HG03520 (cell line): ENCODE measurements around the gene VASH2.
"Not testable (repeated sequence)": the region's sequence is repeated elsewhere in the genome, so short reads cannot be mapped to it uniquely, and the experiment has no call there.

Source experiments
- ATAC-seq: cut with Tn5 transposase; IDR thresholded peaks from one replicate; pipeline ENCODE4 v1.9.1; 2021; ENCODE audit warnings: mild to moderate bottlenecking, moderate library complexity; ENCODE audit not compliant: unreplicated experiment

The VASH2 gene

DNA sequence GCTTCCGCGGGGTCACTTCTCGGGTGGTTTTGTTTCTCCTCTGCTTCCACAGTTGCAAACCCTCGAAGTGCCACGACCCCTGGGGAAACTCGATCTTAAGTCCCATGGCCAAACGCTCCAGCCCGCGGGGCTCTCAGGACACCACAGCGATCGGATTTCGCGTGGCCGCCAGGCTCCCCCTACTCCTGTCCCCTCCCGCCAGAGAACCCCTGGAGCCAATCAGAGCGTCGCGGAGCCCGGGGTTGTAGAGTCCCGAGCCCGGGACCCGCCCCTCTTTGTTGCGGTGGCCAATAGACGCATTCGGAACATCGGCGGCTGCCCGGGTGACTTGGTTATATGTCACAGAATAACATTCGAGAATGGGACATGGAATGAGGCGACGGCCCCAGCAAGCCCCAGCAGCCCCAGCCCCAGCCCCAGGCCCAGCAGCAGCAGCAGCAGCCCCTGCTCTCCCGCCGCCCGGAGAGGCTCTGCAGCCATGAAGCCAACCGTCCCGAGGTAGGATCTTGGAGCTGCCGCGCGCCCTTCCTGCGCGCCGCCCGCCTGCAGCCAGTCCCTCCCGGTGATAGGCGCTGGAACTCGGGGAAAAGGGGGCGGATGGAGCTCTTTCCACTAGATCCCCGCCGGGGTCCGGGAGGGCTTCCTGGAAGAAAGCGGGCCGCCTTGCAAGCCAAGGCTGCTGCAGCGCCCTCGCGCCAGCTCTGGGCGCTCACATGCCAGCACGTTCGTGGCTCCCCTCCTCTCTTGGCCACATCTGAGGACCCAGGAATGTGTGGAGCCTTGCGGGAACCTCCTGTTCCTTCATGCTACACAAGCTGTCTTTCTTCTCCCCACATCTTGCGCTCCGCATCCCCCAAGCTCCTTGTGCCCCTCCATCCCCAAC lies at the start of gene VASH2:
Gene VASH2 (plus strand): TSS at position 299 of the 883 bp plus-strand sequence. CDS start 1,002 bp downstream, outside the sequence.
- ATAC-seq: peak; percentile 96

DNA sequence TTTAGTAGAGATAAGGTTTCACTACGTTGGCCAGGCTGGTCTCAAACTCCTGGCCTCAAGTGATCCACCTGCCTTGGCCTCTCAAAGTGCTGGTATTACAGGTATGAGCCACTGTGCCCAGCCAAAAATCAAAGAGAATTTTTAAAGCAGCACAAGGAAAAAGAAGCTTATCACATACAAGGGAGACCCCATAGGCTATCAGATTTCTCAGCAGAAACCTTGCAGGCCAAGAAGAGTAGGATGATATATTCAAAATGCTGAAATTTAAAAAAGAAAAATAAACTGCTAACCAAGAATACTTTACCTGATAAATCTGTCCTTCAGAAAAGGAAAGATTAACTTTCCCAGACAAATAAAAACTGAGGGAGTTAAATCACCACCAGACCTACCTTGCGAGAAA lies 49.1 kb upstream of the VASH2 start:
- ATAC-seq: no peak

DNA sequence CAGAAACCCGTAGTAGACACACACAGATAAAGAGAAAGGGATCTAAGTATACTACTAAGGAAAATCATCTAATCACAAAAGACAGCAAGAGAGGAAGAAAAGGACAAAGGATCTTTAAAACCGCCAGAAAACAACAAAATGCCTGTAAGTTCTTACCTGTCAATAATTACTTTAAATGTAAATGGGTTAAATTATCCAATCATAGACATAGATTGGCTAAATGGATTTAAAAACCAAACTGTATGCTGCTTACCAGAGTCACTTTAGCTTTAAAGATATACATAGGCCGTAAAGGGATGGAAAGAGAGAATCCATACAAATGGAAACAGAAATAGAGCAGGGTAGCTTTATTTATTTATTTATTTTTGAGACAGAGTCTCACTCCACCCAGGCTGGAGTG lies 48.3 kb upstream of the VASH2 start:
- no peak for ATAC-seq

DNA sequence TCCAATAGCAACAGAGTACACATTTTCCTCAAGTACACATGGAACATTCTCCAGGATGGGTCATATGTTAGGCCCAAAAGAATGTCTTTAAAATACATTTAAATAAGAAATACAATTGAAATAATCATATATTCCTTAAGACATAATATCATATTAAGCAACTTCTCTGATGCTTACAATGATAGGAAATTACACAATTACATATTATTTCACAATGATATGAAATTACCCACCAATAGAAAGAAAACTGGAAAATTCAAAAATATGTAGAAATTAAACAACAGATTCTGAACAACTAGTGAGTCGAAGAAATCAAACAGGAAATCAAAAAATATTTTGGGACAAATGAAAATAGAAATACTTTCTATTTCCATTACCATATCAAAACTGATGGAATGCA lies 46.7 kb upstream of the VASH2 start:
- ATAC-seq: no peak

DNA sequence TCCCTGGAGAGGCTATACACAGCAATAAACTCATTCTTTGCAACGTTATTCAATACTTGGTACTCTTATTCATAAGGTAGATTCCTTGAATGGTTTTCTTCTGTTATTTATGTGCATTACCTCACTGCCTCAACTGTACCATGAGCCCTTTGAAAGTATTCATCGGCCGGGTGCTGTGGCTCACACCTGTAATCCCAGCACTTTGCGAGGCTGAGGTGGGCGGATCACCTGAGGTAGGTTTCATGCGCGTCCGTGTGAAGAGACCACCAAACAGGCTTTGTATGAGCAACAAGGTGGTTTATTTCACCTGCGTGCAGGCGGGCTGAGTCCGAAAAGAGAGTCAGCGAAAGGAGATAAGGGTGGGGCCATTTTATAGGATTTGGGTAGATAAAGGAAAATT lies 42.3 kb upstream of the VASH2 start:
- not testable (repeated sequence) for ATAC-seq

DNA sequence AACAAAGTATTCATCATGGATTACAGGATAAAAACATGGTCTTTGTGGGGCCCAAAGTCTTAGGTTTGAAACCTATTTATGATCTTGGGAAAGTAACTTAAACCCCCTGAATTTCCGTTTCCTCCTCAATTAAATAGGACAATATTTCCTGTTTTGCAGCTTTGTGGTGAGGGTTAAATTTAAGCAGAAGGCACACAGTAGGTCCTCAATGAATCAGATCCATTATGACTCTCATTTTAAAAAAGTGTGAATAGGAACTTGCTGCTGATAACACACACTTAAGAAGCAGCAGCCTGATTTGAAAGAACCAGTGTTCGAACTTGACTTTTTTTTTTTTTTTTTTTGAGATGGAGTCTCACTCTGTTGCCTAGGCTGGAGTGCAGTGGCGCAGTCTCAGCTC lies 41.4 kb upstream of the VASH2 start:
- no peak for ATAC-seq

DNA sequence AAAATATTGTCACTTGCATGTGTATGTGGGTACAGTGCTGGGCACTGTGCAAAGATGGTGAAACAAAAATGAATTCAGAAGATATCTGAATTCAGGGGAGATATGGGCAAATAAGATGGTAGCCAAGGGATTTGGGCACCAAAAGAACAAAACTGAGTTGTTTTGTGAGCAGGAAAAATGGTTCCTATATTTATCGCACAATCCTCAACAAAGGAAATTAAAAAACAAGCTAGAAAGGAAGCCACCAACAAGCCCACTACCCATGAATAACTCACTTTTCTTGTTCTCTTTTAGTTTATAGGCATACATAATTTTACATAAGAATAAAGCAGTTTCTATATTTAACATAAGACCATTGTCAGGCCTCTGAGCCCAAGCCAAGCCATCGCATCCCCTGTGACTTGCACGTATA lies 40.7 kb upstream of the VASH2 start:
- no peak for ATAC-seq

DNA sequence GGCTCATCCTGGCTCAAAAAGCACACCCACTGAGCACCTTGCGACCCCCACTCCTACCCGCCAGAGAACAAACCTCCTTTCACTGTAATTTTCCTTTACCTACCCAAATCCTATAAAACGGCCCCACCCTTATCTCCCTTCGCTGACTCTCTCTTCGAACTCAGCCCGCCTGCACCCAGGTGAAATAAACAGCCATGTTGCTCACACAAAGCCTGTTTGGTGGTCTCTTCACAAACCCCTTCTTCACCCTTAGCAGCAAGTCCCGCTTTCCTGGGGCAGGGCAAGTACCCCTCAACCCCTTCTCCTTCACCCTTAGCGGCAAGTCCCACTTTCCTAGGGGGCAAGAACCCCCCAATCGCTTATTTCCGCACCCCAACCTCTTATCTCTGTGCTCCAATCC lies 40.1 kb upstream of the VASH2 start:
- ATAC-seq: not testable (repeated sequence)

DNA sequence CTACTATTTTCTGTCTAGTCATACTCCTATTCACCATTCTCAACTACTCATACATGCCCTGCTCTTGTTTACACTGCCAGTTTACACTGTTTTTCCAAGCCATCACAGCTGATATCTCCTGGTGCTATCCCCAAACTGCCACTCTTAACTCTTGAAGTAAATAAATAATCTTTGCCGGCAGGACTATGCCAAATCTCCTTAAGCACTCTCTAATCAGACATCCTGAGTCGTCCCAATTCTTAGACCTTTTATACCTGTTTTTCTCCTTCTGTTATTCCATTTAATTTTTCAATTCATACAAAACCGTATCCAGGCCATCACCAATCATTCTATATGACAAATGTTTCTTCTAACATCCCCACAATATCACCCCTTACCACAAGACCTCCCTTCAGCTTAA lies 36.7 kb upstream of the VASH2 start:
- not testable (repeated sequence) for ATAC-seq

DNA sequence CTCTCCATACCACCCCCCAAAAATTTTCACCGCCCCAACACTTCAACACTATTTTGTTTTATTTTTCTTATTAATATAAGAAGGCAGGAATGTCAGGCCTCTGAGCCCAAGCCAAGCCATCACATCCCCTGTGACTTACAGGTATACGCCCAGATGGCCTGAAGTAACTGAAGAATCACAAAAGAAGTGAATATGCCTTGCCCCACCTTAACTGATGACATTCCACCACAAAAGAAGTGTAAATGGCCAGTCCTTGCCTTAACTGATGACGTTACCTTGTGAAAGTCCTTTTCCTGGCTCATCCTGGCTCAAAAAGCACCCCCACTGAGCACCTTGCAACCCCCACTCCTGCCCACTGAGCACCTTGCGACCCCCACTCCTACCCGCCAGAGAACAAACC lies 36.2 kb upstream of the VASH2 start:
- ATAC-seq: not testable (repeated sequence)

DNA sequence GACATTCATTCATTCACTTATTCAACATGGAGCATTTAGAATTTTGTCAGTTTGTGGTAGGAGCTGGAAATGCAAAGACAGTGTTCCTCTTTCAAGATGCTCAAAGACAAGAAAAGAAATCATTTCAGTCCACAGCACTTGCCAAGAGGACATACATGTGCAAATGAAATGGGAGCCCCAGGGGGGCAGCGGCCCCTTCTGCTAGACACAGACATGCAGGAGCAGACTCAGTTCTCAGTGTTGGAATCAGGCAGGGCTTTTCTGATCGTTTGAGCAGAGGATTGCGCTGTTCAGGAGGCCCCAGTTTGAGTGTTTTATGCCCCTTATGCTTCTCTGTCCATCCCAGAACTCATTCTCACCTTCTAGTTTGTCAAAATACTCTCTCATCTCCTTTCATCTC lies 35.6 kb upstream of the VASH2 start:
- ATAC-seq: no peak

DNA sequence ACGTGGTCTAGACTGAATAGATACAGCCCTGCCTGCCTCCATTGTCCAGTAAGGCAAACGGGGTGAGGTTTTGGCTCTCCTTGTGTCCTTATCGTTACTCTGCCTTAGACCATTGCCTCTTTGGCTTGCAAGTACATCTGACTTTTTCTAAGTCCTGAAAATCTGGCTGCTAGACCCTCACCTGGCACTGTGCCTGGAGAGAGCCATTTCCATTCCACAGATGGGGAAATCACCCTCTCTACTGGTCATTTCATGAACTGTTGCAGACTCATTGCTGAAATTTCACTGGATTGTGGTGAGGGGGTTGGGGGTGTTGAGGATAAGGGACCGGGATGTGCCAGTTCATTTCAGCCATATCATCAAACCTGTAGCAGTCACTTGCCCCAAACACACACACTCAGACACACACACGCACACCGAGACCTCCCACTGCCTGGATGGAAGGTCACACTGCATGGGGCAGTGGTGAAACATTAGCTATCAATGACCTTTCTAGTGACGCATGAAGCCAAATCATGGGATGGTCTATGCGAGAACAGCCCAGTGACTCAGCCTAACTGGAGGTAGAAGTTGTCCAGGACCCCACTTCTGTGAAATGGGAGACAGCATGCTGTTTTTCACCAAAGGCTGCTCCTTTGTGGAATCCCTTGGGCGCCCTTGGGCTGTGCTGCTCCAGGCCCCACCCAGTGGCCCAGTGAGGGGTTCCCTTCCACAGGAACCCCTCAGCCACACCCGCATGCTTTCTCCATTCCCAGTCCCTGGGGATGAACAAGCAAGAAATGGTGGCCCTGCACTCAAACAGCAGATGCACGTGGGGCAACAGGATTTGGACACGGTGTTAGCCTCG lies 34.9 kb upstream of the VASH2 start:
- no peak for ATAC-seq

DNA sequence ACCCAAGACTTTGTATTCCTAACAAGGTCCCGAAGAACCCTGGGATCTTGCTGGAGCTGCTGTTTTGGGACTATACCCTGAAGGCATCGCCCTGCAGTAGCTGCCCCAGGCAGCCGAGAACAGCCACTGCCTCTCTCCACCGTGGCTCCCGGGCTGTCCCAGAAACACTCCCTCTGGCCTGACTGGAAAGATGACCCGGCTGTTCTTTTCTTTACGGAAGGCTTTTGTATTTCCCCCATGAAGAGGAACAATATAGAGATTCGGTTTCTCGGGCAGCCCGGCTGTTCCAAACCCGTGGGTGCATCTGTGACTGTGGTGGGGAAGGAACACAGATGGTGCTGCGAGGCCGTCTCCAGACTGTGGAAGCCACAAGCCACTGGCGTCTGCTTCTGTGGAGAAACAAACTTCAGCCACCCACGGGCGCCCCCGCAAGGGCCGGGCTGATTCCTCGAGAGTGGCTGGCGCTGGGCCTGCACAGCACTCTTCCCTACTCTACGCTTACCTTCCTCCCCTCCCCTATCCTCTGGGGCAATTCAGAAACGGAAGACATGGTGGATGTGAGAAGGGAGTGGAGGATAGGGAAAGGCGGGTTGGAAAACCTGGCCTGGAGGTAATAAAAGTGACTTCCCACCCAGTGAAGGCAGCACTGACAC lies 33.7 kb upstream of the VASH2 start:
- no peak for ATAC-seq

DNA sequence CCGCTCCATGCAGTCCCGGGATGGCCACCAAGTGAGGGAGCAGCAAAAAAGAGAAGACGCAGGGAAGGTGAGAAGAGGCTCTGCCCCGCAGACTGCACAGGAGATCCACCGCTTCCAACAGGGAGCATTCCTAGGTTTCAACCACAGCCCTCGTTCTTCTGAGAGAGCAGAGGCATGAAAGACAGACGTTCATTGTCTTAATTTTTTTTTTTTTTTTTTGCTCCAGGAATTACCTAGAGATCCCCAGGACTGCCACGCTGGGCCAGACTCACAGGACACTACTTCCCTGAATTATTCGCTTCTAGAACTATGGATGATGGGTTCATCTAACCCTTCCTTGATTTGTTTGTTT lies 33.2 kb upstream of the VASH2 start:
- ATAC-seq: no peak

DNA sequence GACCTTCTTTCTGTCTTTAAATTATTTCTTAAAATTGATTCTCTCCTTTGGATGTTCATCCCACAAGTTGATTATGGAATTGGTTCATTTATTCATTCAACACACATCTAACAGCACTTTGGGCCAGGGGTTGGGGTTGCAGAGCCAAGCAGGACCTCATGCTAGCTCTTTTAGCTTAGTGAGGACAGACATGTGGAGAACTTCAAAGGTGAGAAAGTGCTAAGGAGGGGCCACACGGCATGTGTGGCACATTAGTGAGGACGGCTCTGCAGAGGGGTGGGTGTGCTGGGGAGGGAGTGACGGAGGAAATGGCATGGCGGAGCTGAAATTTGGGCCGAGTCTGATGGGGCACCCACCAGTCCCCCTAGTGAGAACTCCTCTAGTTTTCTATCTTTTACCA lies 32.5 kb upstream of the VASH2 start:
- no peak for ATAC-seq

DNA sequence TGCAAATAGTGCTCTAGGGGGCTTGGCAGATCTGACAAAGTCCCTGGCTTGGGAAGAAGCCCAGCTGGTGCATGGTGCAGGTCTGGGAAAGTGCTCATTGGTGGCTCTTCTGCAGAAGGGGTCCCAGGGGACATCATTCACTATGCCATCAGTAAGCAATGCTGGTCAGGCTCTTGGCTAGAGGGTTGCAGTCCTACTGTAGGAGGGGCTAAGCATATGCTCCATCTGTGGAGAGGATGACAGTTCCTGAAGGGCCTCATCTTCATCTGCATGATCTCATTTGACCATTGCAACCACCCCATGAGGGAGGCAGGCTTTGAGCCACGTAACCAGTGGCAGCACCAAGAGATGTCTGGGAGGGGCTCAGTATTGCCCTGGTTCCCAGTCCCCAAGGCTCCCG lies 31.5 kb upstream of the VASH2 start:
- no peak for ATAC-seq

DNA sequence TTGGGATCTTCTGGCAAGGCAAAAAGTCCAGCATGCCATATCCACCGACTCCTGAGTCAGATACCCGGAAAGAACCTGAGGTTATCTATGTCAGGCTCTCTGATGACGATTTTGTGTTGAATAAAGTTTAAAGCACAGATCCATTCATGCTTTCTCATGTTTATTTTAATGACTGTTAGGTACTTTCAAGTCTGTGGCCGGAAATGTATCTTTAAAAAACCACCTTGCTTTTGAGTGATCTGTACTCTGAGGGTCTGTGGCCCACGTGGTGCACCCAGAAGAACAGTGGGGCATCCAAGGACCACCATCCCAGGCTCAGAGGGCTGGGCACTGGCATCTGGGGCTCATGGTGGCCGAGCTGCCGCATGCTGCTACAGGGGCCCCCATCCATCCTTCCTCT lies 30.1 kb upstream of the VASH2 start:
- ATAC-seq: no peak

DNA sequence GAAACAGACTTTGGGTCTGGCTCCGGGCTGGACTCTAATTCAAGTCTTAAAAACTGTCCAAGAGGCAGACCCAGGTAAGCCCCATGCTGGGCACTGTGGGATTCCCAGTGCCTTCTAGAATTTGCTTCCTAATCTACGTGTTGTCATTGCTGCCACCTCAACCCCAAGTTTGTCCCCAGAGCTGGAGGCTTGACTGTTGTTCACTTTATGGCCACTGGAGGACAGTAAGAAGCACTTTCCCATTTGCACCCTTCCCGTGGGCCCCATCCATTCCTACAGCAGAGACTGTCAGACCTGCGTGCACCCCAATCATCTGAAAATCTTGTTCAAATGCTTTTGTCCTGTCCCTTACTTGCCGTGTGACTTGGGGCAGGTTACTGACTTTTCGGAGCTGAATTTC lies 29.4 kb upstream of the VASH2 start:
- ATAC-seq: no peak

DNA sequence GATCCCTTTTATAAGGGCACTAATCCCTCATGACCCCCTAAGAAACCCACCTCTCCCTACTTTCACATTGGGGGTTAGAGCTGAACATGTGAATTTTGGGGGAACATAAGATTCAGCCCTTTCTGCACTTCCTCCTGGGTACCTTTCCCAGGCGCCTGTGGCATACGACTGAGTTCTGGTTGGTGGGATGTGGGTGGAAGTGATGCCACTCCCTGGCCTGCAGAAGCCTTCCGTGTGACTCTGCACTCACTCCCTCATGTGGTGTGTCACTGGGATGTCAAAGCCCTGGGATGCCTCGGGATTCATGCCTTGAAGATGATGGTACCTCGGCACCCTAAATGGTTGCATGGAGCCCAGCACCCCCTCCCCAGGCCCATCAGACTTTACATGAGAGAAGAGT lies 28.3 kb upstream of the VASH2 start:
- ATAC-seq: no peak

DNA sequence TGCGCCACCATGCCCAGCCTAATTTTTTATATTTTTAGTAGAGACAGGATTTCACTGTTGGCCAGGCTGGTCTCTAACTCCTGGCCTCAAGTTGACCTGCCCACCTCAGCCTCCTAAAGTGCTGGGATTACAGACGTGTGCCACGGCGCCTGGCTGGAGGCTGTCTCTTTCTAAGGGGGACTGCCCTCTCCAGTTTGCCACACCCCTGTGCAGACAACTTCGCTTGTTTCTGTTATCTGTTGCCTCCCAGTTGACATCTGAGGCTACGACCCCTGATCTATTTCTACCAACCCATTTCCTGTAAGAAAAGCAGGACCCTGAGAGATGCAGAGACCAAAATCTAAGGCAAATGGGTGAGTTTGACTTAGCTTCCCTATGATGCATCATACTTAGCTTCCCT lies 24.0 kb upstream of the VASH2 start:
- no peak for ATAC-seq
